GM18511 (cell line): ENCODE data around the gene PROZ.

Experiments used
- ATAC-seq: cut with Tn5 transposase; IDR thresholded peaks from one replicate; pipeline ENCODE4 v1.9.1; 2021; ENCODE audit warnings: mild to moderate bottlenecking, moderate library complexity; ENCODE audit not compliant: unreplicated experiment

The PROZ gene

GRCh38 chr13:113140677-113141600 lies 17.5 kb upstream of the PROZ start:
- ATAC-seq: no peak

GRCh38 chr13:113141601-113141970 lies 16.9 kb upstream of the PROZ start:
- no peak for ATAC-seq

GRCh38 chr13:113142876-113143275 lies 15.6 kb upstream of the PROZ start:
- no peak for ATAC-seq

GRCh38 chr13:113143466-113144254 lies 14.8 kb upstream of the PROZ start:
- no peak for ATAC-seq

- no peak for ATAC-seq
Measured at GRCh38 chr13:113144255-113144629, 14.2 kb upstream of the PROZ start.

GRCh38 chr13:113145496-113145895 lies 13.0 kb upstream of the PROZ start:
- no peak for ATAC-seq

GRCh38 chr13:113145911-113146598 lies 12.4 kb upstream of the PROZ start:
- no peak for ATAC-seq

- ATAC-seq: no peak
Measured at GRCh38 chr13:113146750-113147149, 11.7 kb upstream of the PROZ start.

- no peak for ATAC-seq
Measured at GRCh38 chr13:113147206-113147605, 11.2 kb upstream of the PROZ start.

GRCh38 chr13:113148407-113148806 lies 10.0 kb upstream of the PROZ start:
- ATAC-seq: no peak

GRCh38 chr13:113148940-113149503 lies 9.4 kb upstream of the PROZ start:
- no peak for ATAC-seq

- ATAC-seq: no peak
Measured at GRCh38 chr13:113149711-113150549, 8.5 kb upstream of the PROZ start.

- no peak for ATAC-seq
Measured at GRCh38 chr13:113150550-113151365, 7.7 kb upstream of the PROZ start.

- ATAC-seq: no peak
Measured at GRCh38 chr13:113151745-113152690, 6.4 kb upstream of the PROZ start.

GRCh38 chr13:113152691-113152983 lies 5.8 kb upstream of the PROZ start:
- no peak for ATAC-seq

GRCh38 chr13:113152984-113153809 lies 5.3 kb upstream of the PROZ start:
- peak; percentile 38 for ATAC-seq
